HEK293 (cell line): ENCODE measurements around the gene SH2D7.

Source experiments
- KLF10 ChIP-seq: fragments of 450-650 bp; IDR thresholded peaks from 2 replicates; pipeline ENCODE4 v1.5.1; 2018; ENCODE audit warnings: missing biosample characterization, mild to moderate bottlenecking, missing genetic modification characterization
- MEIS1 ChIP-seq: sonication (generic); formaldehyde crosslinking; IDR thresholded peaks from 2 replicates; pipeline ENCODE4 v1.8.1; 2022; ENCODE audit warnings: missing genetic modification reagents, mild to moderate bottlenecking, borderline replicate concordance
- REST ChIP-seq: fragments of 450-650 bp; formaldehyde crosslinking; IDR thresholded peaks from 2 replicates; pipeline ENCODE4 v1.5.1; 2016; ENCODE audit warnings: missing biosample characterization, missing genetic modification characterization
- ZBTB11 ChIP-seq: fragments of 450-650 bp; formaldehyde crosslinking; conservative IDR thresholded peaks from 2 replicates; pipeline ENCODE4 v1.5.1; 2016; ENCODE audit warnings: low read depth, missing biosample characterization, missing genetic modification characterization
- ZNF10 ChIP-seq: fragments of 450-650 bp; formaldehyde crosslinking; IDR thresholded peaks from 2 replicates; pipeline ENCODE4 v1.5.1; 2017; ENCODE audit warnings: missing biosample characterization, missing genetic modification characterization
- ZNF302 ChIP-seq: fragments of 450-650 bp; formaldehyde crosslinking; IDR thresholded peaks from 2 replicates; pipeline ENCODE4 v1.5.1; 2016; ENCODE audit warnings: missing biosample characterization, missing genetic modification characterization, low read depth
- ZNF366 ChIP-seq: fragments of 450-650 bp; formaldehyde crosslinking; conservative IDR thresholded peaks from 2 replicates; pipeline ENCODE4 v1.5.1; 2016; ENCODE audit warnings: missing biosample characterization, missing genetic modification characterization
- ZNF416 ChIP-seq: fragments of 450-650 bp; formaldehyde crosslinking; IDR thresholded peaks from 2 replicates; pipeline ENCODE4 v1.5.1; 2016; ENCODE audit warnings: missing biosample characterization, missing genetic modification characterization
- TF ChIP-seq, protein P1 (sequence below): fragments of 450-650 bp; formaldehyde crosslinking; IDR thresholded peaks from 2 replicates; pipeline ENCODE4 v1.5.1; 2016; ENCODE audit warnings: missing biosample characterization, missing genetic modification characterization
- TF ChIP-seq, protein P2 (sequence below): fragments of 450-650 bp; formaldehyde crosslinking; IDR thresholded peaks from 2 replicates; pipeline ENCODE4 v1.5.1; 2016; ENCODE audit warnings: missing biosample characterization, missing genetic modification characterization, low read depth

DNA sequence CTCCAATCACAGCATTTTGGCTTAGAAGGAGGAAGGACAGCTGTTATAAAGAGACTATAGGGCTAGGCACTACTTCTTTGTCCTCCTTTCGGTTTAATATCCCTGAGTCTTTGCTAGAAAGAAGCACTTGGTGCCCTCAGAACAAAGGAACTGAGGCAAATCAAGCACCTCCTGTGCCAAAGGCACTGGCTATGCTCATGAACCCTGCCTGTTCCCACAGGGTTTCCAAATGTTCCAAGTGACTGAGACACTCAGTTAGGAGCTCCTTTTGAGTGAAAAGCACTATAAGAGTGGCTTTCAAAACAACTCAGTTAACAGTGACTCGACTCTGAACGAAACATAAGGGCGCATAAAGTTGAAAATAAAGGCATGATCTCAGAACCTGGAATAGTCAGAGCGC is 39.8 kb upstream of the SH2D7 start:
- TF ChIP-seq, protein P1, sequence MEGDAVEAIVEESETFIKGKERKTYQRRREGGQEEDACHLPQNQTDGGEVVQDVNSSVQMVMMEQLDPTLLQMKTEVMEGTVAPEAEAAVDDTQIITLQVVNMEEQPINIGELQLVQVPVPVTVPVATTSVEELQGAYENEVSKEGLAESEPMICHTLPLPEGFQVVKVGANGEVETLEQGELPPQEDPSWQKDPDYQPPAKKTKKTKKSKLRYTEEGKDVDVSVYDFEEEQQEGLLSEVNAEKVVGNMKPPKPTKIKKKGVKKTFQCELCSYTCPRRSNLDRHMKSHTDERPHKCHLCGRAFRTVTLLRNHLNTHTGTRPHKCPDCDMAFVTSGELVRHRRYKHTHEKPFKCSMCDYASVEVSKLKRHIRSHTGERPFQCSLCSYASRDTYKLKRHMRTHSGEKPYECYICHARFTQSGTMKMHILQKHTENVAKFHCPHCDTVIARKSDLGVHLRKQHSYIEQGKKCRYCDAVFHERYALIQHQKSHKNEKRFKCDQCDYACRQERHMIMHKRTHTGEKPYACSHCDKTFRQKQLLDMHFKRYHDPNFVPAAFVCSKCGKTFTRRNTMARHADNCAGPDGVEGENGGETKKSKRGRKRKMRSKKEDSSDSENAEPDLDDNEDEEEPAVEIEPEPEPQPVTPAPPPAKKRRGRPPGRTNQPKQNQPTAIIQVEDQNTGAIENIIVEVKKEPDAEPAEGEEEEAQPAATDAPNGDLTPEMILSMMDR (tag by site-specific recombination), result no peak
- TF ChIP-seq ZNF10, result no peak
- no peak for TF ChIP-seq REST (tag by site-specific recombination)
- no peak for TF ChIP-seq ZNF416 (tag by site-specific recombination)
- TF ChIP-seq MEIS1 (CRISPR knock-in tag), result no peak
- no peak for TF ChIP-seq ZNF302 (tag by site-specific recombination)
- TF ChIP-seq KLF10 (tag by site-specific recombination), result no peak
- TF ChIP-seq, protein P2, sequence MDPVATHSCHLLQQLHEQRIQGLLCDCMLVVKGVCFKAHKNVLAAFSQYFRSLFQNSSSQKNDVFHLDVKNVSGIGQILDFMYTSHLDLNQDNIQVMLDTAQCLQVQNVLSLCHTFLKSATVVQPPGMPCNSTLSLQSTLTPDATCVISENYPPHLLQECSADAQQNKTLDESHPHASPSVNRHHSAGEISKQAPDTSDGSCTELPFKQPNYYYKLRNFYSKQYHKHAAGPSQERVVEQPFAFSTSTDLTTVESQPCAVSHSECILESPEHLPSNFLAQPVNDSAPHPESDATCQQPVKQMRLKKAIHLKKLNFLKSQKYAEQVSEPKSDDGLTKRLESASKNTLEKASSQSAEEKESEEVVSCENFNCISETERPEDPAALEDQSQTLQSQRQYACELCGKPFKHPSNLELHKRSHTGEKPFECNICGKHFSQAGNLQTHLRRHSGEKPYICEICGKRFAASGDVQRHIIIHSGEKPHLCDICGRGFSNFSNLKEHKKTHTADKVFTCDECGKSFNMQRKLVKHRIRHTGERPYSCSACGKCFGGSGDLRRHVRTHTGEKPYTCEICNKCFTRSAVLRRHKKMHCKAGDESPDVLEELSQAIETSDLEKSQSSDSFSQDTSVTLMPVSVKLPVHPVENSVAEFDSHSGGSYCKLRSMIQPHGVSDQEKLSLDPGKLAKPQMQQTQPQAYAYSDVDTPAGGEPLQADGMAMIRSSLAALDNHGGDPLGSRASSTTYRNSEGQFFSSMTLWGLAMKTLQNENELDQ (tag by site-specific recombination), result no peak
- TF ChIP-seq ZBTB11 (tag by site-specific recombination), result no peak
- no peak for TF ChIP-seq ZNF366 (tag by site-specific recombination)
